Endothelial cell of umbilical vein (primary cell): ENCODE measurements around the gene CXorf38. TPM values are rescaled to one million over a fixed set of nuclear protein-coding genes. Genes with fewer than 3 reads are reported as not detected.

Experiments
- BruUV-seq: library from RNA; stranded (reverse); fragments of 400-500 nt; replicated peaks from 2 replicates; lab custom pipeline; 2021; lab: Mats Ljungman, UMichigan
- CTCF ChIA-PET: fragments of 300-600, 350-600 bp; sonication (Branson Sonifier 250); formaldehyde crosslinking; loops from one replicate; lab custom pipeline; 2021; ENCODE audit warnings: antibody characterized with exemption, inconsistent platforms; lab: Charles Lee
- POLR2A ChIA-PET: fragments of 300-600, 350-600 bp; sonication (Branson Sonifier 250); formaldehyde crosslinking; loops from one replicate; lab custom pipeline; 2021; ENCODE audit warnings: antibody characterized with exemption, inconsistent platforms; lab: Charles Lee
- DNase-seq: peaks from one replicate; pipeline ENCODE4 v3.0.0-alpha.2; 2011; ENCODE audit warnings: low read depth, low spot score
- FAIRE-seq: peaks from 2 replicates; lab custom pipeline; 2011; peaks lifted over from hg19 to GRCh38; lab: Jason Lieb, UNC
- H2AFZ ChIP-seq: 2 replicates; pipeline ENCODE4 v1.6.0; 2012; ENCODE audit warnings: low read depth, low read length, control low read depth, inconsistent platforms
- H3K27ac ChIP-seq: 2 replicates; pipeline ENCODE4 v1.5.1; 2011; ENCODE audit warnings: low read depth, mild to moderate bottlenecking, control low read depth, low read length, moderate library complexity; ENCODE audit not compliant: insufficient read depth
- H3K27me3 ChIP-seq, 2 experiments: 2 replicates each; pipeline versions ENCODE4 v1.6.0 to v1.6.1; 2011; ENCODE audit warnings: low read length in 2 of 2, mixed read lengths in 1 of 2; ENCODE audit not compliant: control insufficient read depth in 2 of 2, insufficient read depth in 2 of 2
- H3K36me3 ChIP-seq, 2 experiments: 2 replicates in 1 of 2; 3 replicates in 1 of 2; pipeline ENCODE4 v1.5.1; 2011; ENCODE audit warnings: low read length in 2 of 2, mild to moderate bottlenecking in 1 of 2, moderate library complexity in 1 of 2; ENCODE audit not compliant: control insufficient read depth in 2 of 2, insufficient read depth in 2 of 2; ENCODE audit errors: extremely low read depth in 1 of 2
- H3K4me1 ChIP-seq: 3 replicates; pipeline ENCODE4 v1.5.1; 2011; ENCODE audit warnings: mild to moderate bottlenecking, low read length; ENCODE audit not compliant: control insufficient read depth, insufficient read depth; ENCODE audit errors: extremely low read depth
- H3K4me2 ChIP-seq: 2 replicates; pipeline ENCODE4 v1.6.1; 2011; ENCODE audit warnings: low read length, control low read depth, mixed read lengths; ENCODE audit not compliant: insufficient read depth
- H3K4me3 ChIP-seq, 3 experiments: fragments of 200-600 bp in 1 of 3; sonication (generic), shearing (Covaris generic) in 1 of 3; replicated peaks in 1 of 3; 2 replicates each; pipeline ENCODE4 v1.5.1; 2011 to 2016; ENCODE audit warnings: control low read depth in 3 of 3, low read length in 3 of 3, mild to moderate bottlenecking in 2 of 3, inconsistent platforms in 1 of 3, low read depth in 1 of 3, moderate library complexity in 1 of 3; ENCODE audit not compliant: insufficient read depth in 1 of 3
- H3K79me2 ChIP-seq: 2 replicates; pipeline ENCODE4 v1.6.0; 2012; ENCODE audit warnings: low read length, inconsistent platforms; ENCODE audit not compliant: control insufficient read depth, insufficient read depth
- H3K9ac ChIP-seq: replicated peaks from 2 replicates; pipeline ENCODE3; 2011; ENCODE audit warnings: low read length, control low read depth; ENCODE audit not compliant: insufficient read depth; ENCODE audit errors: extremely low read depth
- H3K9me1 ChIP-seq: replicated peaks from 3 replicates; pipeline ENCODE4 v1.6.0; 2011; ENCODE audit warnings: mild to moderate bottlenecking, low read length; ENCODE audit not compliant: control insufficient read depth, insufficient read depth; ENCODE audit errors: extremely low read depth
- H3K9me3 ChIP-seq: replicated peaks from 2 replicates; pipeline ENCODE4 v1.5.1; 2012; ENCODE audit warnings: low read length, inconsistent platforms; ENCODE audit not compliant: control insufficient read depth, insufficient read depth
- H4K20me1 ChIP-seq: replicated peaks from 2 replicates; pipeline ENCODE3; 2011; ENCODE audit warnings: mild to moderate bottlenecking, low read length; ENCODE audit not compliant: control insufficient read depth, insufficient read depth; ENCODE audit errors: extremely low read depth
- EZH2 ChIP-seq: IDR thresholded peaks from 2 replicates; pipeline ENCODE4 v1.6.1; 2012; ENCODE audit warnings: borderline replicate concordance, low read depth, mild to moderate bottlenecking, moderate library complexity, low read length, inconsistent platforms; ENCODE audit not compliant: severe bottlenecking
- FOS ChIP-seq: IDR thresholded peaks from 2 replicates; pipeline ENCODE4 v1.6.1; 2011; ENCODE audit warnings: mild to moderate bottlenecking, low read length, moderate library complexity, borderline replicate concordance; ENCODE audit not compliant: insufficient read depth
- GATA2 ChIP-seq: IDR thresholded peaks from 2 replicates; pipeline ENCODE4 v1.7.0; 2011; ENCODE audit warnings: low read depth, mild to moderate bottlenecking, moderate library complexity, mixed read lengths, low read length; ENCODE audit not compliant: insufficient read length, insufficient read depth
- JUN ChIP-seq: IDR thresholded peaks from 2 replicates; pipeline ENCODE4 v1.6.1; 2011; ENCODE audit warnings: borderline replicate concordance, low read depth; ENCODE audit not compliant: insufficient read length, insufficient read depth
- MYC ChIP-seq: IDR thresholded peaks from one replicate; pipeline ENCODE4 v1.6.1; 2011; ENCODE audit warnings: mild to moderate bottlenecking, low read depth, low read length
- POLR2A ChIP-seq: IDR thresholded peaks from 2 replicates; pipeline ENCODE4 v1.6.1; 2012; ENCODE audit warnings: low read depth, mild to moderate bottlenecking, control low read depth, low read length
- POLR2AphosphoS5 ChIP-seq: IDR thresholded peaks from 2 replicates; pipeline ENCODE4 v1.6.1; 2012; ENCODE audit warnings: low read depth, mild to moderate bottlenecking, control low read depth, low read length, moderate library complexity; ENCODE audit not compliant: insufficient read depth
- dilution Hi-C: fragments of 300-500 bp; cut with MboI; formaldehyde crosslinking; loops from one replicate; pipeline ENCODE4 v1.15.0; 2019; ENCODE audit warnings: low sequenced_read_pairs; ENCODE audit not compliant: extremely low pct_ligation_motif_present
- intact Hi-C: fragments of 100-400 bp; cut with micrococcal nuclease; formaldehyde crosslinking; loops from one replicate; pipeline ENCODE4 v1.10.0; 2022
- polyA plus RNA-seq, 4 experiments: library from polyadenylated mRNA; depleted of rRNA in 3 of 4; stranded (reverse) in 3 of 4; unstranded in 1 of 4; fragments of >200 nt; gene quantifications; 2 replicates each; pipeline versions ENCODE4 v1.2.1 to v1.2.3, GENCODE V29; 2011 to 2012; ENCODE audit warnings: missing spikeins in 1 of 4
- total RNA-seq: library from RNA; stranded (reverse); gene quantifications from 2 replicates; pipeline ENCODE4 v1.2.3, GENCODE V29; 2021
- TF ChIP-seq, protein P1 (sequence below), 2 donors: IDR thresholded peaks; 1 replicate in 1 of 2; 2 replicates in 1 of 2; pipeline ENCODE4 v1.5.1; 2011; ENCODE audit warnings: low read length in 2 of 2, mild to moderate bottlenecking in 2 of 2, moderate library complexity in 2 of 2, control low read depth in 1 of 2, inconsistent platforms in 1 of 2, low read depth in 1 of 2; ENCODE audit not compliant: insufficient read depth in 1 of 2; ENCODE audit errors: extremely low read depth in 1 of 2
- TF ChIP-seq, protein P2 (sequence below): IDR thresholded peaks from 2 replicates; pipeline ENCODE4 v1.6.1; 2011; ENCODE audit not compliant: insufficient read depth, insufficient read length

The CXorf38 gene
- total and polyA plus RNA-seq, 2 donors (not counting 3 experiments of a cell fraction or from before 2014, with no cell fraction given), result 5.9 to 12.4 TPM

DNA sequence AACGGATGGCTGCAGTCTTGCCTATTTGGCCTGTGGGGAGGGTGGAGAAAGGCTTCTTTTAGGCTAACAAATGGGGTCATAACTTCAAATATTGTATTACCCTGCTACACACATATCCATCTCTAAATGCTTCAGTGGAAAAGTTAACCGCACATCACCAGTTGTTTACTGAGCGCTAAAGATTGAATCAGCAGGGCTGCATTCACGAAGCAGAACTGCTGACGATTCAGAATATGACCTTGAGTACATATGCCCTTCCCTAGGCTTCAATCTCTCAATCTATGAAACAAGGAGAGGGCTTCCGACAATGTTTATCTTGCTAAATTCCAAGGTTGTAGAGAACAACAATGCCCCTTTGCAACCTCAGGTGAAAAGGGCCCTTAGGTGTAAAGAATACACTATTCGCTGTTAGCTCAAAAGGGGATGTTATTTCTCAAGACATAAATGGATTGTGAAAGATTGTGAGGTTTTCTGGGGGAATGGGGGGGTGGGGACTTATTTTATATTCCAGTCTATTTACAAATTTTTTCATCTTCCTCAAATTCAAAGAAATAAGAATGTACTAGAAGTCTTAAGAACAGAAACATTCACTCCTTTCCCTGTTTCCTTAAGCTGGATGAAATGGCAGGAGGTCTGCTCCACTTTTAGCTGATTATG, 69.2 kb downstream of the CXorf38 start:
- BruUV-seq, result no TSS peak
- dilution Hi-C loops, result no loop called here
- no peak for DNase-seq
- Histone ChIP-seq H3K79me2 (peaks cover 16% of the 10 kb centered on the region), H3K9me1 (no peaks in the 10 kb centered on the region), H3K9ac (no peak overlapping the region), H3K4me2 (no peak overlapping the region), H2AFZ (no peak overlapping the region), H3K36me3 (no peaks in the 10 kb centered on the region), H3K27ac (no peak overlapping the region), H3K4me3 (no peak overlapping the region), H3K27me3 (no peaks in the 10 kb centered on the region), H3K4me1 (peaks cover 10% of the 10 kb centered on the region), H4K20me1 (no peaks in the 10 kb centered on the region), H3K9me3 (no peaks in the 10 kb centered on the region)
- intact Hi-C loops, result no loop called here
- POLR2A ChIA-PET, result no interaction called here
- no peak for FAIRE-seq
- CTCF ChIA-PET, result interaction anchor here (0.7 kb wide), 1 partner anchor 216 kb away, joined by 3 read pairs; no protein-coding TSS in a partner anchor
- no peak for TF ChIP-seq MYC
- TF ChIP-seq GATA2, result no peak
- no peak for TF ChIP-seq JUN
- no peak for TF ChIP-seq EZH2
- no peak for TF ChIP-seq POLR2A
- TF ChIP-seq, protein P1, sequence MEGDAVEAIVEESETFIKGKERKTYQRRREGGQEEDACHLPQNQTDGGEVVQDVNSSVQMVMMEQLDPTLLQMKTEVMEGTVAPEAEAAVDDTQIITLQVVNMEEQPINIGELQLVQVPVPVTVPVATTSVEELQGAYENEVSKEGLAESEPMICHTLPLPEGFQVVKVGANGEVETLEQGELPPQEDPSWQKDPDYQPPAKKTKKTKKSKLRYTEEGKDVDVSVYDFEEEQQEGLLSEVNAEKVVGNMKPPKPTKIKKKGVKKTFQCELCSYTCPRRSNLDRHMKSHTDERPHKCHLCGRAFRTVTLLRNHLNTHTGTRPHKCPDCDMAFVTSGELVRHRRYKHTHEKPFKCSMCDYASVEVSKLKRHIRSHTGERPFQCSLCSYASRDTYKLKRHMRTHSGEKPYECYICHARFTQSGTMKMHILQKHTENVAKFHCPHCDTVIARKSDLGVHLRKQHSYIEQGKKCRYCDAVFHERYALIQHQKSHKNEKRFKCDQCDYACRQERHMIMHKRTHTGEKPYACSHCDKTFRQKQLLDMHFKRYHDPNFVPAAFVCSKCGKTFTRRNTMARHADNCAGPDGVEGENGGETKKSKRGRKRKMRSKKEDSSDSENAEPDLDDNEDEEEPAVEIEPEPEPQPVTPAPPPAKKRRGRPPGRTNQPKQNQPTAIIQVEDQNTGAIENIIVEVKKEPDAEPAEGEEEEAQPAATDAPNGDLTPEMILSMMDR (IDR thresholded peaks at IDR 0.05; ENCODE audit: extremely low read depth in 1 of 2, insufficient read depth in 1 of 2, low read depth in 1 of 2, low read length in 2 of 2), result no peak
- TF ChIP-seq POLR2AphosphoS5, result no peak
- TF ChIP-seq FOS, result no peak
- TF ChIP-seq, protein P2, sequence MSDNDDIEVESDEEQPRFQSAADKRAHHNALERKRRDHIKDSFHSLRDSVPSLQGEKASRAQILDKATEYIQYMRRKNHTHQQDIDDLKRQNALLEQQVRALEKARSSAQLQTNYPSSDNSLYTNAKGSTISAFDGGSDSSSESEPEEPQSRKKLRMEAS, result no peak

Other genes with a start within 250 kb of the CXorf38 start
- gene ATP6AP2, start 66.6 kb downstream of the CXorf38 start, total RNA-seq, result 84.6 and 90.8 TPM in 2 replicates
- gene ATP6AP2, start 66.6 kb downstream of the CXorf38 start, polyA plus RNA-seq, result 95.7 and 95.9 TPM in 2 replicates
- not detected in 2 replicates for gene MPC1L, start 24.1 kb downstream of the CXorf38 start, total RNA-seq
- 0.19 TPM in 1 of 2 replicates, not detected in the other for gene MPC1L, start 24.1 kb downstream of the CXorf38 start, polyA plus RNA-seq
- 55.8 and 56.4 TPM in 2 replicates for gene MED14, start 88.0 kb upstream of the CXorf38 start, total RNA-seq
- gene MED14, start 88.0 kb upstream of the CXorf38 start, polyA plus RNA-seq, result 21.2 and 25.6 TPM in 2 replicates